OCI-LY1 (cell line): ENCODE results near the gene MTMR12.

Source experiments
- H2AFZ ChIP-seq: fragments of 200-600 bp; sonication (generic), shearing (Covaris generic); 2 replicates; pipeline ENCODE4 v1.6.0; 2014; ENCODE audit warnings: antibody characterized with exemption, mild to moderate bottlenecking, low read length
- H3F3A ChIP-seq: fragments of 200-600 bp; sonication (generic), shearing (Covaris generic); 2 replicates; pipeline ENCODE4 v1.6.0; 2014; ENCODE audit warnings: mild to moderate bottlenecking, antibody characterized with exemption, low read length, moderate library complexity; ENCODE audit not compliant: insufficient read depth
- H3K27ac ChIP-seq: fragments of 200-600 bp; sonication (generic); 2 replicates; pipeline ENCODE4 v1.5.1; 2014; ENCODE audit warnings: low read length, mixed run types, mild to moderate bottlenecking, low read depth; ENCODE audit not compliant: poor library complexity, severe bottlenecking
- H3K27me3 ChIP-seq: fragments of 200-600 bp; sonication (generic); 2 replicates; pipeline ENCODE4 v1.6.0; 2014; ENCODE audit warnings: antibody characterized with exemption, mild to moderate bottlenecking, low read length, moderate library complexity; ENCODE audit not compliant: insufficient read depth
- H3K36me3 ChIP-seq: fragments of 200-600 bp; sonication (generic); 2 replicates; pipeline ENCODE4 v1.6.1; 2014; ENCODE audit warnings: mild to moderate bottlenecking, antibody characterized with exemption, low read length, moderate library complexity, mixed read lengths; ENCODE audit not compliant: insufficient read depth
- H3K4me1 ChIP-seq: fragments of 200-600 bp; sonication (generic); 2 replicates; pipeline ENCODE4 v1.5.1; 2014; ENCODE audit warnings: mild to moderate bottlenecking, low read length, moderate library complexity; ENCODE audit not compliant: insufficient read depth, severe bottlenecking
- H3K4me2 ChIP-seq: fragments of 200-600 bp; sonication (generic), shearing (Covaris generic); 2 replicates; pipeline ENCODE4 v1.6.1; 2014; ENCODE audit warnings: low read length
- H3K4me3 ChIP-seq: fragments of 200-600 bp; sonication (generic); 2 replicates; pipeline ENCODE4 v1.5.1; 2014; ENCODE audit warnings: low read length, low read depth, mild to moderate bottlenecking, mixed read lengths; ENCODE audit not compliant: poor library complexity, severe bottlenecking
- H3K79me2 ChIP-seq: fragments of 200-600 bp; shearing (Covaris generic); 2 replicates; pipeline ENCODE4 v1.6.1; 2016; ENCODE audit warnings: mixed run types, low read length, mixed read lengths; ENCODE audit not compliant: insufficient read depth
- H3K9ac ChIP-seq: fragments of 200-600 bp; sonication (generic), shearing (Covaris generic); 2 replicates; pipeline ENCODE4 v1.6.1; 2014; ENCODE audit warnings: mild to moderate bottlenecking, low read length, mixed read lengths
- H3K9me2 ChIP-seq: fragments of 200-600 bp; sonication (generic), shearing (Covaris generic); 2 replicates; pipeline ENCODE4 v1.6.1; 2014; ENCODE audit warnings: low read depth, mild to moderate bottlenecking, low read length, mixed read lengths
- H3K9me3 ChIP-seq: fragments of 200-600 bp; shearing (Covaris generic); 2 replicates; pipeline ENCODE4 v1.6.1; 2014; ENCODE audit warnings: low read length, mixed read lengths
- H4K20me1 ChIP-seq: fragments of 200-600 bp; sonication (generic), shearing (Covaris generic); 2 replicates; pipeline ENCODE4 v1.6.0; 2016; ENCODE audit warnings: mild to moderate bottlenecking, low read length; ENCODE audit not compliant: insufficient read depth
- EZH2 ChIP-seq: fragments of 200-600 bp; sonication (generic), shearing (Covaris generic); IDR thresholded peaks from 2 replicates; pipeline ENCODE4 v1.8.0; 2017; ENCODE audit warnings: borderline replicate concordance, mixed run types, mild to moderate bottlenecking, antibody characterized with exemption, low read length, moderate library complexity, mixed read lengths
- TF ChIP-seq, protein P1 (sequence below): fragments of 200-600 bp; sonication (generic), shearing (Covaris generic); IDR thresholded peaks from 2 replicates; pipeline ENCODE4 v1.5.1; 2017; ENCODE audit warnings: mild to moderate bottlenecking, antibody characterized with exemption, low read length, moderate library complexity, mixed read lengths

MTMR12 gene

DNA sequence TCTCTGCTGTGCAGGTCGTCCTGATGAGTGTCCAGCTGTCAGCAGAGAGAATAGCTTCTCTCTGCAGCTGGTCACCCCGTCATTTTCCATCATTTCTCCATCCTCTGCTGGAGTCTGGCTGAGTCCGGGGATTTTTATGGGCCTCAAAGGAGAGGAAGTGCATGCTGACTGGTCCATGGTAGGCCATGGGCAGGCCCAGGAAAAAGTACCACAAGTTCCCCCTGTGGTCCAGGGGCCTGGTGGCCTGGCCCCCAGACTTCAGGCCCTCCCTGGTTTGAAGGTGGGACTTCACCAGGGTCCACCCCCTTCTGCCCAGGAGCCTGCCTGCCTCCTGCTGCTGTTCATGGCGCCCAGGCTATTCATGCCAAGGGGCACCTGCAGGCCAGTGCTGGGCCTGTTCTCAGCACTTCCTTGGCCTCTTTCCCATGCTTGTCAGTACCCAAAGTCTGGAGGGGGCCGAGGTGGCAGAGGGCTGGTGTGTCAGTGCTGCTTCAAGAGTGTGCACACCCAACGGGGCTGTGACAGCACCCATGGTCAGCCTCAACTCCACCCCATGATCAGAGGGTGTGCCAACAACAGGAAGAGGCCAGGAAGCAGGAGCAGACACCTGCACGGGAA lies 7.3 kb upstream of the MTMR12 start:
- peaks cover 6% of the 10 kb centered on the region; the same call in 1 of the 2 replicates for H3K9me3 ChIP-seq
- no peaks in the 10 kb centered on the region for H3K9me2 ChIP-seq
- H3K79me2 ChIP-seq = no peaks in the 10 kb centered on the region
- no peak for TF ChIP-seq EZH2
- TF ChIP-seq, protein P1, sequence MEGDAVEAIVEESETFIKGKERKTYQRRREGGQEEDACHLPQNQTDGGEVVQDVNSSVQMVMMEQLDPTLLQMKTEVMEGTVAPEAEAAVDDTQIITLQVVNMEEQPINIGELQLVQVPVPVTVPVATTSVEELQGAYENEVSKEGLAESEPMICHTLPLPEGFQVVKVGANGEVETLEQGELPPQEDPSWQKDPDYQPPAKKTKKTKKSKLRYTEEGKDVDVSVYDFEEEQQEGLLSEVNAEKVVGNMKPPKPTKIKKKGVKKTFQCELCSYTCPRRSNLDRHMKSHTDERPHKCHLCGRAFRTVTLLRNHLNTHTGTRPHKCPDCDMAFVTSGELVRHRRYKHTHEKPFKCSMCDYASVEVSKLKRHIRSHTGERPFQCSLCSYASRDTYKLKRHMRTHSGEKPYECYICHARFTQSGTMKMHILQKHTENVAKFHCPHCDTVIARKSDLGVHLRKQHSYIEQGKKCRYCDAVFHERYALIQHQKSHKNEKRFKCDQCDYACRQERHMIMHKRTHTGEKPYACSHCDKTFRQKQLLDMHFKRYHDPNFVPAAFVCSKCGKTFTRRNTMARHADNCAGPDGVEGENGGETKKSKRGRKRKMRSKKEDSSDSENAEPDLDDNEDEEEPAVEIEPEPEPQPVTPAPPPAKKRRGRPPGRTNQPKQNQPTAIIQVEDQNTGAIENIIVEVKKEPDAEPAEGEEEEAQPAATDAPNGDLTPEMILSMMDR = no peak
- no peaks in the 10 kb centered on the region for H3K27me3 ChIP-seq
- no peaks in the 10 kb centered on the region for H4K20me1 ChIP-seq
- H3K9ac ChIP-seq = no peak overlapping the region
- H3K27ac ChIP-seq = no peak overlapping the region
- H3K4me3 ChIP-seq = no peak overlapping the region
- H3K4me1 ChIP-seq = no peaks in the 10 kb centered on the region
- no peak overlapping the region for H3K4me2 ChIP-seq
- no peaks in the 10 kb centered on the region for H3F3A ChIP-seq
- no peaks in the 10 kb centered on the region; the same call in 1 of the 2 replicates for H3K36me3 ChIP-seq
- no peak overlapping the region for H2AFZ ChIP-seq

DNA sequence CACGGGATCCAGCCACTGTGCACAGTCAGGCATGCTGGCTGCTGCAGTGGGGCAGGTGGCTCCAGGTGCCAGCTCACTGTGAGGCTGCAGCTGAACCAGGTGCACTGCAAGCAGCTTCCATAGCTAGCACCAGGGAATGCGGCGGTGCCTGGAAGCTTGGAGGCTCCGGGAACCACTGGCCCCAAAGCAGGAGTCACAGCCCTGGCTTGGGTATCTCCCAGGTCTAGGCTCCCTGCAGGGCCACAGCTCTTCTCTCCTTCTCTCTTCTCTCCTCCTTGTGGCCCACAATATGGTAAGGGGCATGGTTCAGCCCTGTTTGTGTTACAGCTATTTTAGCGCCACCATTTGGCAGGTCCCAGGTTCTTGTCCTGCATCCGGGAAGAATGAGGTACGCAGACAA lies 6.7 kb upstream of the MTMR12 start:
- Histone ChIP-seq H3K9ac (no peak overlapping the region), H3K9me2 (no peaks in the 10 kb centered on the region), H3K9me3 (peaks cover 6% of the 10 kb centered on the region; the same call in 1 of the 2 replicates), H2AFZ (no peak overlapping the region), H3K4me1 (no peaks in the 10 kb centered on the region), H3K79me2 (no peaks in the 10 kb centered on the region), H3K27ac (no peak overlapping the region), H3K27me3 (no peaks in the 10 kb centered on the region), H3K4me2 (no peak overlapping the region), H3K36me3 (no peaks in the 10 kb centered on the region; the same call in 1 of the 2 replicates), H3K4me3 (no peak overlapping the region), H3F3A (no peaks in the 10 kb centered on the region), H4K20me1 (no peaks in the 10 kb centered on the region)
- TF ChIP-seq, protein P1 = peak; percentile 14; the same call in 1 of the 2 replicates
- no peak for TF ChIP-seq EZH2

DNA sequence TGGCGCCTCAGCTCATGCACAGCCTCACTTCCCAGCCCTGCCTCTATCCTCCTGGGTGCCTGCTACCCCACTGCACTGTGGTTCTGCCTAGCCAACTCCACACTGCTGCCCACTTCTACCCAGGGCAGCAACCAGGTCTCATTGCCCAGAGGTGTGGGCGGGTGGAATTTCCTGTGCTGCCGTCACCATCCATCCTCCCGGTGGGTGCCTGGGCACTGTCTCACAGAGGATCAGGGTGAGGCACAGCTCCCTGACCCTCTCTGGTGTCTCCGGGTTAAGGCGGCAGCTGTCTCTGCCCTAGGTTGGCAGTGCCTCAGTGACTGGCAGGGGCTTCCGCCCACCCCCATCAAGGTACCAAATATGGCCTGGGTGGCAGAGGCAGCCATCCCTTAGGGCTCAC lies 4.3 kb upstream of the MTMR12 start:
- Histone ChIP-seq H2AFZ (no peak overlapping the region), H3K9me2 (no peaks in the 10 kb centered on the region), H3K4me2 (no peak overlapping the region), H3K4me3 (no peak overlapping the region), H3K4me1 (peaks cover 8% of the 10 kb centered on the region), H3K27ac (no peak overlapping the region), H3K27me3 (no peaks in the 10 kb centered on the region), H3K36me3 (no peaks in the 10 kb centered on the region), H3K79me2 (no peaks in the 10 kb centered on the region), H3K9ac (no peak overlapping the region), H3K9me3 (peaks cover 5% of the 10 kb centered on the region; the same call in 1 of the 2 replicates), H3F3A (no peaks in the 10 kb centered on the region), H4K20me1 (no peaks in the 10 kb centered on the region)
- no peak for TF ChIP-seq EZH2
- TF ChIP-seq, protein P1 = no peak
